ENCODE data around the gene ASPDH. TPM values are rescaled to one million over a fixed set of nuclear protein-coding genes. Genes with fewer than 3 reads are reported as not detected.

The ASPDH gene
- polyA plus RNA-seq, 3 donors: not detected

- Mint-ChIP-seq H3K4me3 (peak overlapping the region in 1 of 2 donors; percentile 65), H3K27me3 (ENCODE audit: low read depth in 3 of 3) (peaks cover 51 to 66% (median 57%) of the 10 kb centered on the region in 3 donors), H3K36me3 (no peaks in the 10 kb centered on the region), H3K4me1 (peaks cover 7% of the 10 kb centered on the region), H3K9me3 (peaks cover 0 to 7% (median 3%) of the 10 kb centered on the region in 7 donors), H3K27ac (no peak overlapping the region)
- H4K20me1 ChIP-seq (ENCODE audit: insufficient read depth, low read length): no peaks in the 10 kb centered on the region
- peaks cover 6 to 9% of the 10 kb centered on the region in 2 donors for H3K4me1 ChIP-seq (ENCODE audit: control insufficient read depth in 1 of 2, insufficient read depth in 2 of 2, low read length in 2 of 2)
- no peak overlapping the region for H2AFZ ChIP-seq (ENCODE audit: insufficient read depth, low read depth, low read length, poor library complexity, severe bottlenecking)
- H3K79me2 ChIP-seq (ENCODE audit: insufficient read depth, low read length): no peaks in the 10 kb centered on the region
- H3K4me3 ChIP-seq (replicated peaks in 1 of 3; ENCODE audit: low read depth in 2 of 3, low read length in 3 of 3): no peak overlapping the region
- no peaks in the 10 kb centered on the region for H3K36me3 ChIP-seq (replicated peaks in 1 of 2; ENCODE audit: control insufficient read depth in 1 of 2, insufficient read depth in 2 of 2, low read length in 2 of 2)
- DNase-seq: no peak
- H3K4me2 ChIP-seq (replicated peaks; ENCODE audit: extremely low read depth, low read length, poor library complexity, severe bottlenecking): no peak overlapping the region
- no peaks in the 10 kb centered on the region for H3K9me3 ChIP-seq (replicated peaks in 1 of 2; ENCODE audit: control insufficient read depth in 1 of 2, insufficient read depth in 1 of 2, low read length in 2 of 2)
- intact Hi-C loops (cut with micrococcal nuclease): no loop called here
- no peak for TF ChIP-seq CTCF (IDR thresholded peaks at IDR 0.05)
- WGBS (ENCODE audit: insufficient coverage): 82% methylated on average over 14 of the region's 15 CpGs
- H3K27me3 ChIP-seq (ENCODE audit: control insufficient read depth in 2 of 2, insufficient read depth in 2 of 2, low read length in 2 of 2): peaks cover 0 to 54% of the 10 kb centered on the region in 2 donors
- H3K9ac ChIP-seq (ENCODE audit: insufficient read depth, low read length, poor library complexity, severe bottlenecking): no peak overlapping the region
- H3K27ac ChIP-seq (ENCODE audit: low read depth in 1 of 2, low read length in 2 of 2): no peak overlapping the region
Measured at GRCh38 chr19:50552540-50552939, 38.8 kb upstream of the ASPDH start.

GRCh38 chr19:50551715-50552187 lies 38.0 kb upstream of the ASPDH start:
- Histone ChIP-seq H3K4me3 (replicated peaks in 1 of 3; ENCODE audit: low read depth in 2 of 3, low read length in 3 of 3) (no peak overlapping the region), H3K27me3 (ENCODE audit: control insufficient read depth in 2 of 2, insufficient read depth in 2 of 2, low read length in 2 of 2) (peaks cover 0 to 46% of the 10 kb centered on the region in 2 donors), H3K9me3 (replicated peaks in 1 of 2; ENCODE audit: control insufficient read depth in 1 of 2, insufficient read depth in 1 of 2, low read length in 2 of 2) (no peaks in the 10 kb centered on the region), H2AFZ (ENCODE audit: insufficient read depth, low read depth, low read length, poor library complexity, severe bottlenecking) (no peak overlapping the region), H3K79me2 (ENCODE audit: insufficient read depth, low read length) (no peaks in the 10 kb centered on the region), H3K27ac (ENCODE audit: low read depth in 1 of 2, low read length in 2 of 2) (no peak overlapping the region), H3K36me3 (replicated peaks in 1 of 2; ENCODE audit: control insufficient read depth in 1 of 2, insufficient read depth in 2 of 2, low read length in 2 of 2) (no peaks in the 10 kb centered on the region), H3K4me1 (ENCODE audit: control insufficient read depth in 1 of 2, insufficient read depth in 2 of 2, low read length in 2 of 2) (peaks cover 6 to 9% of the 10 kb centered on the region in 2 donors), H4K20me1 (ENCODE audit: insufficient read depth, low read length) (no peaks in the 10 kb centered on the region), H3K4me2 (replicated peaks; ENCODE audit: extremely low read depth, low read length, poor library complexity, severe bottlenecking) (no peak overlapping the region), H3K9ac (ENCODE audit: insufficient read depth, low read length, poor library complexity, severe bottlenecking) (no peak overlapping the region)
- Mint-ChIP-seq H3K27ac (no peak overlapping the region), H3K27me3 (ENCODE audit: low read depth in 3 of 3) (peaks cover 45 to 59% (median 54%) of the 10 kb centered on the region in 3 donors), H3K4me3 (peak overlapping the region in 1 of 2 donors; percentile 76), H3K9me3 (peaks cover 0 to 7% (median 3%) of the 10 kb centered on the region in 7 donors), H3K36me3 (no peaks in the 10 kb centered on the region), H3K4me1 (peaks cover 7% of the 10 kb centered on the region)
- intact Hi-C loops (cut with micrococcal nuclease): no loop called here
- TF ChIP-seq CTCF (IDR thresholded peaks at IDR 0.05): no peak
- no peak for DNase-seq
- WGBS (ENCODE audit: insufficient coverage): 2% methylated on average over 7 of the region's 22 CpGs
